OCI-LY7 (cell line): ENCODE data around the gene SMAD6.

Source experiments
- EZH2phosphoT487 ChIP-seq: fragments of 200-600 bp; sonication (generic); IDR thresholded peaks from 2 replicates; pipeline ENCODE4 v1.6.1; 2018; ENCODE audit warnings: low read depth, borderline replicate concordance, mild to moderate bottlenecking, mixed run types, antibody characterized with exemption, low read length, moderate library complexity, mixed read lengths
- TF ChIP-seq, protein P1 (sequence below): fragments of 200-600 bp; sonication (generic); conservative IDR thresholded peaks from 2 replicates; pipeline ENCODE4 v1.5.1; 2014; ENCODE audit warnings: mild to moderate bottlenecking, antibody characterized with exemption, low read length, moderate library complexity, mixed read lengths

DNA sequence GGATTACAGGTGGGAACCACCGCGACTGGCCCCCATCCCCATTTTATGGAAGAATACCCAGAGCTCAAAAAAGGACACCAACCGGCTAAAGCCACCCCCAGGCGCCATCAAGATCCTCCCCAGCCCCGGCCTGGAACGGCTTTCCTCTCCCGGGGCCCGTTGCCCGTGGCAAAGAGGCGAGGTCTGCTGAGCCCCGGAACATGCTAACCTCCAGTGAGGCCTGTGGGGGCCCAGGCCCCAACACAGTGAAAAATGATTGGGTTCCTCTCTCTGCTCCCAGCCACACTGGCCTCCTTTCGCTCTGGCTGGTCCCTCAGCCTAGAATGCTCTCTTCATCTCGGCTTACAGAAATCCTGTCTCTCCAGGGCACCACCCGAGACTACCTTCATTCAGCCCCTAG is 46.5 kb upstream of the SMAD6 start:
- TF ChIP-seq, protein P1, sequence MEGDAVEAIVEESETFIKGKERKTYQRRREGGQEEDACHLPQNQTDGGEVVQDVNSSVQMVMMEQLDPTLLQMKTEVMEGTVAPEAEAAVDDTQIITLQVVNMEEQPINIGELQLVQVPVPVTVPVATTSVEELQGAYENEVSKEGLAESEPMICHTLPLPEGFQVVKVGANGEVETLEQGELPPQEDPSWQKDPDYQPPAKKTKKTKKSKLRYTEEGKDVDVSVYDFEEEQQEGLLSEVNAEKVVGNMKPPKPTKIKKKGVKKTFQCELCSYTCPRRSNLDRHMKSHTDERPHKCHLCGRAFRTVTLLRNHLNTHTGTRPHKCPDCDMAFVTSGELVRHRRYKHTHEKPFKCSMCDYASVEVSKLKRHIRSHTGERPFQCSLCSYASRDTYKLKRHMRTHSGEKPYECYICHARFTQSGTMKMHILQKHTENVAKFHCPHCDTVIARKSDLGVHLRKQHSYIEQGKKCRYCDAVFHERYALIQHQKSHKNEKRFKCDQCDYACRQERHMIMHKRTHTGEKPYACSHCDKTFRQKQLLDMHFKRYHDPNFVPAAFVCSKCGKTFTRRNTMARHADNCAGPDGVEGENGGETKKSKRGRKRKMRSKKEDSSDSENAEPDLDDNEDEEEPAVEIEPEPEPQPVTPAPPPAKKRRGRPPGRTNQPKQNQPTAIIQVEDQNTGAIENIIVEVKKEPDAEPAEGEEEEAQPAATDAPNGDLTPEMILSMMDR: no peak
- TF ChIP-seq EZH2phosphoT487: no peak
